ENCODE measurements around the gene CTNNB1. TPM values are rescaled to one million over a fixed set of nuclear protein-coding genes. Genes with fewer than 3 reads are reported as not detected.

CTNNB1 gene
- total RNA-seq, 2 donors from 2014 or later: 420 to 534 TPM

GRCh38 chr3:41207355-41207754 lies 8.1 kb downstream of the CTNNB1 start:
- Mint-ChIP-seq H3K4me3 (no peak overlapping the region), H3K27ac (peak overlapping the region; percentile 17), H3K4me1 (peaks cover 64% of the 10 kb centered on the region), H3K9me3 (no peaks in the 10 kb centered on the region), H3K36me3 (ENCODE audit: low read depth) (peaks cover 9% of the 10 kb centered on the region), H3K27me3 (ENCODE audit: insufficient read depth) (no peaks in the 10 kb centered on the region)
- TF ChIP-seq CTCF (conservative IDR thresholded peaks at IDR 0.05): no peak
- Histone ChIP-seq H3K4me1 (ENCODE audit: control insufficient read depth, insufficient read depth, low read length) (peaks cover 20% of the 10 kb centered on the region), H3K4me3 (ENCODE audit: low read length) (no peak overlapping the region), H3K27ac (ENCODE audit: low read depth, low read length) (no peak overlapping the region), H3K27me3 (ENCODE audit: control insufficient read depth, insufficient read depth, low read length, poor library complexity, severe bottlenecking) (no peaks in the 10 kb centered on the region), H3K36me3 (ENCODE audit: control insufficient read depth, insufficient read depth, low read length) (peaks cover 33% of the 10 kb centered on the region), H3K9ac (ENCODE audit: extremely low read depth, low read length, poor library complexity, severe bottlenecking) (no peak overlapping the region), H3K9me3 (ENCODE audit: control insufficient read depth, low read length) (peaks cover 5% of the 10 kb centered on the region)
- no peak for DNase-seq
- 51 to 56% methylated on average over 1 of the region's 1 CpG for WGBS, 2 experiments (ENCODE audit: insufficient coverage in 1 of 2, insufficient read length in 1 of 2)

- DNase-seq: no peak
- H3K4me1 Mint-ChIP-seq: peaks cover 67% of the 10 kb centered on the region
- peaks cover 16% of the 10 kb centered on the region for H3K4me1 ChIP-seq (ENCODE audit: control insufficient read depth, insufficient read depth, low read length)
- WGBS, 2 experiments (ENCODE audit: insufficient coverage in 1 of 2, insufficient read length in 1 of 2): 93% methylated on average over 6 to 7 of the region's 7 CpGs
- no peak for TF ChIP-seq CTCF (conservative IDR thresholded peaks at IDR 0.05)
- no peak overlapping the region for H3K27ac ChIP-seq (ENCODE audit: low read depth, low read length)
- peaks cover 9% of the 10 kb centered on the region for H3K36me3 Mint-ChIP-seq (ENCODE audit: low read depth)
- H3K9me3 Mint-ChIP-seq: no peaks in the 10 kb centered on the region
- H3K36me3 ChIP-seq (ENCODE audit: control insufficient read depth, insufficient read depth, low read length): peaks cover 41% of the 10 kb centered on the region
- peak overlapping the region; percentile 4 for H3K27ac Mint-ChIP-seq
- H3K27me3 ChIP-seq (ENCODE audit: control insufficient read depth, insufficient read depth, low read length, poor library complexity, severe bottlenecking): no peaks in the 10 kb centered on the region
- no peak overlapping the region for H3K4me3 Mint-ChIP-seq
- no peak overlapping the region for H3K4me3 ChIP-seq (ENCODE audit: low read length)
- peaks cover 5% of the 10 kb centered on the region for H3K9me3 ChIP-seq (ENCODE audit: control insufficient read depth, low read length)
- H3K9ac ChIP-seq (ENCODE audit: extremely low read depth, low read length, poor library complexity, severe bottlenecking): no peak overlapping the region
- H3K27me3 Mint-ChIP-seq (ENCODE audit: insufficient read depth): no peaks in the 10 kb centered on the region
Observed at GRCh38 chr3:41208507-41209220, 9.4 kb downstream of the CTNNB1 start.

GRCh38 chr3:41209646-41210045 lies 10.3 kb downstream of the CTNNB1 start:
- Histone ChIP-seq H3K9ac (ENCODE audit: extremely low read depth, low read length, poor library complexity, severe bottlenecking) (no peak overlapping the region), H3K27ac (ENCODE audit: low read depth, low read length) (no peak overlapping the region), H3K4me1 (ENCODE audit: control insufficient read depth, insufficient read depth, low read length) (peaks cover 8% of the 10 kb centered on the region), H3K4me3 (ENCODE audit: low read length) (no peak overlapping the region), H3K27me3 (ENCODE audit: control insufficient read depth, insufficient read depth, low read length, poor library complexity, severe bottlenecking) (no peaks in the 10 kb centered on the region), H3K36me3 (ENCODE audit: control insufficient read depth, insufficient read depth, low read length) (peaks cover 41% of the 10 kb centered on the region), H3K9me3 (ENCODE audit: control insufficient read depth, low read length) (peaks cover 5% of the 10 kb centered on the region)
- no peak for TF ChIP-seq CTCF (conservative IDR thresholded peaks at IDR 0.05)
- H3K36me3 Mint-ChIP-seq (ENCODE audit: low read depth): peaks cover 9% of the 10 kb centered on the region
- H3K27me3 Mint-ChIP-seq (ENCODE audit: insufficient read depth): no peaks in the 10 kb centered on the region
- H3K27ac Mint-ChIP-seq: no peak overlapping the region
- H3K9me3 Mint-ChIP-seq: no peaks in the 10 kb centered on the region
- WGBS, 2 experiments (ENCODE audit: insufficient coverage in 1 of 2, insufficient read length in 1 of 2): 94 to 100% methylated on average over 2 to 5 of the region's 5 CpGs
- DNase-seq: no peak
- no peak overlapping the region for H3K4me3 Mint-ChIP-seq
- H3K4me1 Mint-ChIP-seq: peaks cover 65% of the 10 kb centered on the region

Data from endodermal cell (in vitro differentiated cells).